ENCODE results near the gene PSMD11. TPM values are rescaled to one million over a fixed set of nuclear protein-coding genes. Genes with fewer than 3 reads are reported as not detected.
A peak's percentile ranks its signal among the peaks of the same experiment; 100 is the strongest.
"Not testable (repeated sequence)": the region's sequence is repeated elsewhere in the genome, so short reads cannot be mapped to it uniquely, and the experiment has no call there.

PSMD11 gene
- 104 TPM for total RNA-seq
- long read RNA-seq, full-length matches to known transcripts, result 686 of 713 reads
- long read RNA-seq, partial matches to known transcripts, result 5 of 713 reads
- long read RNA-seq, other reads (novel, unspliced or antisense), result 22 of 713 reads

DNA sequence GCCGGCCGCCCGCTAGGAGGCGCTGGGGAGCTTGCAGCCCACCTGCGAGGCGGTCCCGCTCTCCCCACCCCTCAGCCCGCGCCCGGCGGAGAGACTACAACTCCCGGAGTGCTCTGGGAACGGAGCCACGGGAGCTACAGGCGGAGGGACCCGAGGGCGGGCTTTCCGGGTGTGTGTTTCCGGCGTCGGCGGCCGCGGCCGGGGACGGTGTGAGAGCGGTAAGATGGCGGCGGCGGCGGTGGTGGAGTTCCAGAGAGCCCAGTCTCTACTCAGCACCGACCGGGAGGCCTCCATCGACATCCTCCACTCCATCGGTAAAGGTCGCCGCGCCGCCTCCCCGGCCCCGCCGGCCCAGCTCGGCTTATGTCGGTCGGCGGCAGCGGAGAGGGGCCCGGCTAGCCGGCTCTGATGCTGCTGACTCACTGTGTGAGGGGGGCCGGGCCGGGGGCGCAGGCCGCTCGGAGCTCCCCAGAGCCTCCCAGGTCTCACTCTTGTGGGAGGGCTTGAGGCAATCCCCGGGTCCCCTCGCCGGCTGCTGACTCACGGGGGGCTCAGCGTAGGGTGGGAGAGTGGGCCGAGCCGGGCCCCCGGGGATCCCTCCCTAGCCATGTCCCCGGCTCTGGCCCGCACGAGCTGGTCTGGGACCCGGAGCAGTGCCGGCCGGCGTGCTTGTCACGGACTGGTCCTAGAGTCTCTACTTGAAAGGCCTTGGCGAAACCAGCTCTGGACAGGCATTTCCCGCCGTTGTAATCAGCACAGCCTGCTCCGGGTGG is at the start of gene PSMD11:
Gene PSMD11, plus strand, starts transcription at position 210 of the 773 bp plus-strand sequence. Its CDS starts 14 bp downstream, at position 224.
- peak; percentile 99 for DNase-seq (ENCODE audit: low spot score)

DNA sequence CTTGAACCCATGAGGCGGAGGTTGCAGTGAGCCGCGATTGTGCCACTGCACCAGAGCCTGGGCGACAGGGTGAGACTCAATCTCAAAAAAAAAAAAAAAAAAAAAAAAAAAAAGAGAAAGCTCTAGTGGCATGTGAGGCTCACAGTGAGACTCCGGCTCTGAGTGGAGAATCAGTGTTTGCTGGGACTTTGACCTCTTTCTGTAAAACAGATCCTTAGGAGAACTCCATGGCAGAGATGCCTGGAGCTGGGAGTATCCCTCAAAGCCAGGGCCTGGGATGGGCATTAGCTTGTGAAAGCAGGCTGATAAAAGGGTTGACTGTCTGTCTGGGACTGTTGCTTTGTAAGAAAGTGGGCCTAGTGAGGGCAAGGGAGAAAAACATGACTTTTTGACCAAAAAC is 48.0 kb upstream of the PSMD11 start:
- no peak for DNase-seq (ENCODE audit: low spot score)

DNA sequence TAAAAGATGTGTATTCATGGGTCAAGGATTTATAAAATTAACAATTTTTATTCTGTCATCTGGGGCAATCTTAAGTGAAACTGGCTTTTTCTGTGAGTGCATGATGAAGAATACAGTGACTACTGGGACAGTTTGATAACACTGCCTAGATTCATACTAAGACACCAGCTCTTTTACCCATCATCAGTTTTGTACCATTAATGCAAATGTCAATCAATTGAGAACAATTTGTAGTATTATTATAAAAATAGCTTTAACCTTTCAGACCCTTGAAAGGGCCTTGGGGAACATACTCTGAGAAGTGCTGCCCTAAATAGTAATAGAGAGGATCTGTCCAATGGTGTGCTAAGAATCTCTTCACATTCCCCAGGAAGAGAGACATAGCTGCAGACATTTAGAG is 45.4 kb upstream of the PSMD11 start:
- no peak for DNase-seq (ENCODE audit: low spot score)

DNA sequence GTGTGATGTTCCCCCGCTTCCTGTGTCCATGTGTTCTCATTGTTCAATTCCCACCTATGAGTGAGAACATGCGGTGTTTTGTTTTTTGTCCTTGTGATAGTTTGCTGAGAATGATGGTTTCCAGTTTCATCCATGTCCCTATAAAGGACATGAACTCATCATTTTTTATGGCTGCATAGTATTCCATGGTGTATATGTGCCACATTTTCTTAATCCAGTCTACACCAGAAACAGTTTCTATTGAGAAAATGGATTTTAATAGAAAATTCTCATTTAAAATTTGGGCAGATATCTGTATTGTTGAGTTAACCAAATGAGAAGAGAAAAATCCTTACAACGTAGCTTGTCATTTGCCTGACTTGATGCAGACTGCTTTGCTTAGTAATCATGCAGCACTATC is 34.2 kb upstream of the PSMD11 start:
- DNase-seq (ENCODE audit: low spot score), result not testable (repeated sequence)

GRCh38 chr17:32426894-32427293 is 17.4 kb upstream of the PSMD11 start:
- DNase-seq (ENCODE audit: low spot score), result no peak

GRCh38 chr17:32429598-32429997 is 14.7 kb upstream of the PSMD11 start:
- no peak for DNase-seq (ENCODE audit: low spot score)

GRCh38 chr17:32440722-32441121 is 3.6 kb upstream of the PSMD11 start:
- DNase-seq (ENCODE audit: low spot score), result no peak

DNA sequence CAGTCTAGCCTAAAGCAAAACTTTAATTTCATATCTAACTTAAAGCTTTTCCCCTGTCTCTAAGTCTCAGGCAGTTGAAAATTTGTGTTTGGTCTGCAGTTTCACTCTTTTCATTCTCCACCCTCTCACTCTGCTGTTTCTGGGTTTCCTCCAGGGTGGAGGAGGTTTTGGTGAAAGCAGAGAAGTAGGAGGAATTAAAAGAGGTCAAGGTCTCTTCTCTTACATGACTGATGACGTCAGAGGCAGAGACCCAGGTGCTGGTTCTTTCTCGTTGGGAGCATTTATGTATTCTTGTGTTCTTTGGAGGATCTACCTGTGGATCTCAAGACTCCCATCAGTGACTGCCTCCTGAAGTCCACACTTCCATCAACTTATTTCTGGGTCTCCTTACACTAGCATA is 2.4 kb upstream of the PSMD11 start:
- no peak for DNase-seq (ENCODE audit: low spot score)

- no peak for DNase-seq (ENCODE audit: low spot score)
Measured at GRCh38 chr17:32443827-32444300, 446 bp upstream of the PSMD11 start.

DNA sequence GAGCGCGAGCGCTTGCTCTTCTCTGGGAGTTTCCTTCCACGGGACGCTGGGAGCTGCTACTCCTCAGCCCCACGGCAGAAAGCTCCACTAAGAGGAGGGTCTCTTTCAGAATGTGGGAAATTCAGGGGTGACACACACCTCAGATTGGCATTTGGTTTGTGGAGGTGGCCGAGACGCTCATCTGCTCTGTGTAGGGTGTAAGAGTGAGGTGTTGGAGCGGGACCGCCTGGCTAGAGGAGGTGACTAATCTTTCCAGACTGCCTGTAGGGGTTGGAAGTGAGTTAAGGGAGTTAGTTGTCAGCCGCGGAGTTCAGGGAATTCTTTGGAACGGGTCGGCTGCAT is 735 bp downstream of the PSMD11 start:
- no peak for DNase-seq (ENCODE audit: low spot score)

DNA sequence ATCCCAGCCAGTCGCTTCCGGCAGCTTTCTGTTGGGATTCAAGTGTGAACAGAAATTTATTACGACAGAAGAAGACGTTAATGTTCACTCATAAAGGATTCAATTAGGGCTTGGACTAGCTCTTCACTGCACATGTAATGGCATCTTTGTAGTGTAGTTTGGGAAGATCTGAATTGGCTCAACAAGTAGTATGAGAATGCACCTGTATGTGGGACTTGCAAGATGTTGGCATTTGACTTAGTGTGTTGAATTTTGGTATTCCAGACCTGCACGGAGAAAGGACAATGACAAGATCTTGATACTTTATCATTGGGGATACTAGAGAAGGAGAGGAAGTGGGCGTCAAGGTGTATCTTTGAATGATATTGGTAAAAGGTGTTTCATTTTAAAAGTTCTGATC is 1.2 kb downstream of the PSMD11 start:
- no peak for DNase-seq (ENCODE audit: low spot score)

DNA sequence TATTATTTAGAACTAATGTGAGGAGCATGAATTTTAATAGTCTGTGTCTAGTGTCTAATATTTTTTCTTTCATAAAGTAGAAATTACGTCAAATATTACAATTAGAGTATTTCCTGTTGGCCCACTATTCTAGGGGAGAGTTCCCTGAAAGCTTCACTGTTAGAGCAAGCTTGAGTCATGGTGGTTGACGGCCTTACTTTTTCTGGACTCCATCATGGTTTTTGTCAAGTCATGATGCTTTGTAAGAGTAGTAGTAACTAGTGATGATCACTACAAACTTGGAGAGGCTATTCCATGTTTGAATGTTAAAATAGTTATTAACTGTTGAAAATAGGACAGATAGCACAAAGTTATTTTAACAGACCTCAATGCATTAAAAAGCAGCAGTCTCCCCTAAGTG is 1.7 kb downstream of the PSMD11 start:
- DNase-seq (ENCODE audit: low spot score), result no peak

DNA sequence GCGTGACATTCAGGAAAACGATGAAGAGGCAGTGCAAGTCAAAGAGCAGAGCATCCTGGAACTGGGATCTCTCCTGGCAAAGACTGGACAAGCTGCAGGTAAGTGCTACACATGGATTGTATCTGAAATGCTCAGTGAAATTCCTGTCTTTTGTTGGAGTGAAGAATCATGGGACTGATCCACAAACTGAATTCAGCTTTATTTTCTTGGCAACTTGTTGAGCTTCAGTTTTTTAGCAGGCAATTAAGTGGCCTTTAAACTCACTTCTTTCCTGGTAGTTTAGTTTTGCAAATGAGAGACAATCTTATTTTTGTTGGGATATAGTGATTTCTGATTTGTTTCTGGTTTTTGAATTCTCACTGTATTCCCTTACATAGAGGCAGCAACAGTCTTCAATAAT is 2.6 kb downstream of the PSMD11 start:
- no peak for DNase-seq (ENCODE audit: low spot score)

DNA sequence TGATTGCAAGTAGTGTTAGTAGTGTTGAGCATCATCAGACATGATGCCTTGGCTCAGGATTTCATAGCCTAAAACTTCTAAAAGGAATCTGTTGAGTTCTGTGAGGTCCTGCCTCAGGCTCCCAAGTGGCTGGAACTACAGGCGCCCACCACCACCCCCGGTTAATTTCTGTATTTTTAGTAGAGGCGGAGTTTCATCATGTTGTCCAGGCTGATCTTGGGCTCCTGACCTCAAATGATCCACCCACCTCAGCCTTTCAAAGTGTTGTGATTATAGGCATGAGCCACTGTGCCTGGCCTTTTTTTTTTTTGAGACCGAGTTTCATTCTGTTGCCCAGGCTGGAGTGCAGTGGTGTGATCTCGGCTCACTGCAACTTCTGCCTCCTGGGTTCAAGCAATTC is 5.7 kb downstream of the PSMD11 start:
- no peak for DNase-seq (ENCODE audit: low spot score)

- not testable (repeated sequence) for DNase-seq (ENCODE audit: low spot score)
Measured at GRCh38 chr17:32450379-32450778, 6.1 kb downstream of the PSMD11 start.

- DNase-seq (ENCODE audit: low spot score), result no peak
Measured at GRCh38 chr17:32451879-32452278, 7.6 kb downstream of the PSMD11 start.

- no peak for DNase-seq (ENCODE audit: low spot score)
Measured at GRCh38 chr17:32452281-32452680, 8.0 kb downstream of the PSMD11 start.

DNA sequence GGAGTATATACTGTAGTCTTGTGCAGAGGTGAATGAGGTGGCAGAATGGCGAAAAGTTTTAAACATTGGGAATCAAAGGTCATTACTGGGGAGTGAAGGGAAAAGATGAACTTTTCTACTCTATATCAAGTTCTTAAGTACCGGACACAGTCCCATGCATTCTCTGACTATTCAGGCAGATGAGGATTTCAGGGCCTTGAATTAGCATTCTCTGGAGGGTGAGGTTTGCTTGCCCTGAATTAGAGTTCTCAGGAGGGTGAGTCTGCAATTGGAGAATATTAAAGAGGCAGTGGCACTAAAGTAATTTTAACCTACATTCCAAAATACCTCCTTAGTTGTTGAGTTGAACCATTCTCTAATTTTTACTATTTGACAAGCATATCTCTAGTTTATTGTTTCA is 9.1 kb downstream of the PSMD11 start:
- DNase-seq (ENCODE audit: low spot score), result no peak

- DNase-seq (ENCODE audit: low spot score), result no peak
Measured at GRCh38 chr17:32458371-32458770, 14.1 kb downstream of the PSMD11 start.

- no peak for DNase-seq (ENCODE audit: low spot score)
Measured at GRCh38 chr17:32460054-32460453, 15.7 kb downstream of the PSMD11 start.

DNA sequence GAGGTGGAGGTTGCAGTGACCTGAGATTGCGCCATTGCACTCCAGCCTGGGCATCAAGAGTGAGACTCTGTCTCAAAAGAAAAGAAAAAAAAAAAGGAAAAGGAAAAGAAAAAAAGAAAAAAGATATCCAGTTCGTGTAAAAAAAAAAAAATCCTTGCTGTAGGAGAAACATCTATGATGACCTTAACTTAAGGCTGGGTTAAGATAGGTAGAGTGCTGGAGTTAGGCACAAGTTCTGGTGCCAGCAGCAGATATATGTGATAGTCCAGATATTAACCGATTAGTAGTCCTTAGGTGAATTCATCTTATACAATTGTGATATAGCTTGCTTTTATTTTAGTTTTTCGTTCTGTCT is 17.2 kb downstream of the PSMD11 start:
- DNase-seq (ENCODE audit: low spot score), result no peak

DNA sequence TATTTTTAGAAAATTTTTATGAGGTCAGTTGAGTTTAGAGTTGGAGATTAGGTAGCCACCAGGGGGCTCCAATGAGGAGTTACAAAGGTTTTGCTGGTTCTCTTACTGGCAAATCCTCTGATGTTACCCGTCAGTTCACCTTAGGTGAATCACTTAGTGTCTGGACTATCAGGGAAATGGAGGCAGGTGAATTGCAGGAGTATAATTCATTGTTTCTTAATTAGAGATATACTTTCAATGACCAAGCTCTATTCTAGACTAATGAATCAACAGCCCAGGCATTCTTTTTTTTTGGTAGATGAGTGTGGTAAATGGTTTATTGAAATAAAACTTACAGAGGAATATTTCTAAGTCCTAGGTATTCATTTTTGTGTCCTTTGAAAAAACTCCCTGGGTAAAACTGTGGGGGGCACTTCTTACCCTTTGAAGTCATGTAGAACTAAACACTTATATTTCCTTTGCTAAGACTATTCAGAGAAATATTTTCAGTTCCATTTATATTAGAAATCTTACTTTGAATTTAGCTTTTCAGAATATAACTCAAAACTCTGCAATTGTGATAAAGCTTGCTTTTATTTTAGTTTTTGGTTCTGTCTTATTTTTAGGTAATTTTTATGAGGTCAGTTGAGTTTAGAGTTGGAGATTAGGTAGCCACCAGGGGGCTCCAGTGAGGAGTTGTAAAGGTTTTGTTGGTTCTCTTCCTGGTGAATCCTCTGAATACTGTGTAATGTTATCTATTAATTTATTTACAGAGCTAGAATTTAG is 17.7 kb downstream of the PSMD11 start:
- DNase-seq (ENCODE audit: low spot score), result no peak

GRCh38 chr17:32463304-32463703 is 19.0 kb downstream of the PSMD11 start:
- DNase-seq (ENCODE audit: low spot score), result no peak

All from mesenteric fat pad (tissue), 1 donor.